K562 (cell line): Measurements from ENCODE around the gene IL4I1. TPM values are rescaled to one million over a fixed set of nuclear protein-coding genes. Genes with fewer than 3 reads are reported as not detected.

Source experiments
- ATAC-seq: fragments of 200-7000 bp; cut with Tn5 transposase; 3 replicates; pipeline ENCODE4 v1.9.1; 2020; ENCODE audit warnings: moderate library complexity
- BruUV-seq: library from RNA; stranded (reverse); fragments of 400-500 nt; replicated peaks from 2 replicates; lab custom pipeline; 2021; lab: Mats Ljungman, UMichigan
- CTCF ChIA-PET: fragments of 300-600 bp; formaldehyde crosslinking; extraction: SDS; loops from one replicate; lab custom pipeline; 2021; ENCODE audit warnings: low intra/inter-chr PET ratio; lab: Yijun Ruan, JAX
- POLR2A ChIA-PET: fragments of 300-600, 350-650 bp; sonication (Branson Sonifier 250); formaldehyde crosslinking; extraction: SDS; loops from one replicate; lab custom pipeline; 2021; ENCODE audit warnings: antibody characterized with exemption, inconsistent platforms; lab: Yijun Ruan, JAX
- DNase-seq, 4 experiments: peaks; one replicate each; pipeline versions ENCODE4 v3.0.0 to v3.0.0-alpha.2; 2011 to 2018; ENCODE audit warnings: low spot score in 3 of 4, mixed read lengths in 3 of 4; ENCODE audit errors: extremely low read depth in 1 of 4
- FAIRE-seq: peaks from 2 replicates; lab custom pipeline; 2011; peaks lifted over from hg19 to GRCh38; lab: Jason Lieb, UNC
- H2AFZ ChIP-seq: 2 replicates; pipeline ENCODE4 v1.6.0; 2011; ENCODE audit warnings: low read depth, low read length, control low read depth, inconsistent platforms
- H3K27ac ChIP-seq: fragments of 200-600 bp; 3 replicates; pipeline ENCODE4 v1.8.0; 2011; ENCODE audit warnings: low read depth, mild to moderate bottlenecking, control low read depth, inconsistent platforms, low read length, moderate library complexity, mixed read lengths; ENCODE audit errors: extremely low read depth
- H3K27me3 ChIP-seq, 2 experiments: fragments of 300-600 bp in 1 of 2; 2 replicates in 1 of 2; 3 replicates in 1 of 2; pipeline versions ENCODE4 v1.6.0 to v1.8.0; 2011; ENCODE audit warnings: inconsistent platforms in 2 of 2, low read length in 2 of 2, mild to moderate bottlenecking in 1 of 2, mixed read lengths in 1 of 2, moderate library complexity in 1 of 2; ENCODE audit not compliant: control insufficient read depth in 2 of 2, insufficient read depth in 2 of 2
- H3K36me3 ChIP-seq: fragments of 300-600 bp; 3 replicates; pipeline ENCODE4 v1.8.0; 2011; ENCODE audit warnings: mild to moderate bottlenecking, low read length, inconsistent platforms; ENCODE audit not compliant: control insufficient read depth, insufficient read depth
- H3K4me1 ChIP-seq, 2 experiments: fragments of 200-600 bp in 1 of 2; replicated peaks in 1 of 2; 2 replicates in 1 of 2; 3 replicates in 1 of 2; pipeline versions ENCODE4 v1.5.1 to v1.8.0; 2011; ENCODE audit warnings: inconsistent platforms in 2 of 2, low read length in 2 of 2, mild to moderate bottlenecking in 1 of 2, mixed read lengths in 1 of 2, moderate library complexity in 1 of 2; ENCODE audit not compliant: control insufficient read depth in 2 of 2, insufficient read depth in 2 of 2
- H3K4me2 ChIP-seq: 2 replicates; pipeline ENCODE4 v1.6.1; 2011; ENCODE audit warnings: low read length, control low read depth, inconsistent platforms, mixed read lengths; ENCODE audit not compliant: insufficient read depth
- H3K4me3 ChIP-seq: fragments of 200-600 bp; sonication (generic), shearing (Covaris generic); 2 replicates; pipeline ENCODE4 v1.5.1; 2016; ENCODE audit warnings: control low read depth, inconsistent platforms
- H3K79me2 ChIP-seq: fragments of 200-600 bp; 3 replicates; pipeline ENCODE4 v1.8.0; 2011; ENCODE audit warnings: low read length, inconsistent platforms; ENCODE audit not compliant: control insufficient read depth, insufficient read depth
- H3K9ac ChIP-seq, 2 experiments: 2 replicates each; pipeline versions ENCODE4 v1.6.0 to v1.6.1; 2011; ENCODE audit warnings: low read depth in 2 of 2, low read length in 2 of 2, control low read depth in 1 of 2, inconsistent platforms in 1 of 2, mild to moderate bottlenecking in 1 of 2, mixed read lengths in 1 of 2; ENCODE audit not compliant: insufficient read depth in 1 of 2
- H3K9me1 ChIP-seq: one replicate; pipeline ENCODE4 v1.6.0; 2011; ENCODE audit warnings: inconsistent platforms, mild to moderate bottlenecking, low read length, moderate library complexity; ENCODE audit not compliant: control insufficient read depth, insufficient read depth
- H3K9me3 ChIP-seq: replicated peaks from 2 replicates; pipeline ENCODE4 v1.5.1; 2011; ENCODE audit warnings: low read depth, low read length, inconsistent platforms; ENCODE audit not compliant: control insufficient read depth, insufficient read depth
- H4K20me1 ChIP-seq: replicated peaks from 2 replicates; pipeline ENCODE4 v1.6.1; 2011; ENCODE audit warnings: low read length, inconsistent platforms, mixed read lengths; ENCODE audit not compliant: control insufficient read depth, insufficient read depth
- ARID2 ChIP-seq: fragments of 450-650 bp; IDR thresholded peaks from 2 replicates; pipeline ENCODE4 v1.6.1; 2017; ENCODE audit warnings: antibody characterized with exemption, mild to moderate bottlenecking
- C11orf30 ChIP-seq: fragments of 450-650 bp; IDR thresholded peaks from 2 replicates; pipeline ENCODE4 v1.6.1; 2016; ENCODE audit warnings: low read depth, mild to moderate bottlenecking
- DIDO1 ChIP-seq: fragments of 450-650 bp; IDR thresholded peaks from 2 replicates; pipeline ENCODE4 v1.6.1; 2016; ENCODE audit warnings: low read depth, missing biosample characterization, missing genetic modification characterization
- ELF4 ChIP-seq: fragments of 450-650 bp; formaldehyde crosslinking; IDR thresholded peaks from 2 replicates; pipeline ENCODE4 v1.4.0; 2022; ENCODE audit warnings: missing genetic modification characterization
- FOS ChIP-seq: IDR thresholded peaks from 3 replicates; pipeline ENCODE4 v1.6.1; 2011; ENCODE audit not compliant: insufficient read length; ENCODE audit errors: extremely low read depth
- FOXK2 ChIP-seq, 2 experiments: fragments of 450-650 bp; IDR thresholded peaks in 1 of 2; conservative IDR thresholded peaks in 1 of 2; 2 replicates each; pipeline ENCODE4 v1.6.1; 2016; ENCODE audit warnings: low read depth in 2 of 2, mild to moderate bottlenecking in 1 of 2
- HCFC1 ChIP-seq: IDR thresholded peaks from 2 replicates; pipeline ENCODE4 v1.6.1; 2012; ENCODE audit warnings: low read depth, low read length, improper control_type of control experiment
- HMGXB4 ChIP-seq: sonication (generic); formaldehyde crosslinking; IDR thresholded peaks from 2 replicates; pipeline ENCODE4 v1.8.1; 2023; ENCODE audit warnings: mild to moderate bottlenecking, missing genetic modification reagents
- JUND ChIP-seq, 2 experiments: IDR thresholded peaks; 2 replicates in 1 of 2; 3 replicates in 1 of 2; pipeline ENCODE4 v1.6.1; 2011; ENCODE audit warnings: borderline replicate concordance in 2 of 2, low read depth in 2 of 2, low read length in 2 of 2, improper control_type of control experiment in 1 of 2, missing biosample characterization in 1 of 2, missing genetic modification characterization in 1 of 2, missing genetic modification reagents in 1 of 2
- NFE2L1 ChIP-seq: fragments of 450-650 bp; IDR thresholded peaks from 2 replicates; pipeline ENCODE4 v1.6.1; 2016; ENCODE audit warnings: missing genetic modification characterization, low read depth, mild to moderate bottlenecking, missing compliant biosample characterization, moderate library complexity, borderline replicate concordance
- PHB ChIP-seq: fragments of 250-450 bp; sonication (Bioruptor Pico); IDR thresholded peaks from 2 replicates; pipeline ENCODE4 v1.5.0; 2021
- ZNF408 ChIP-seq: fragments of 250-450 bp; sonication (Bioruptor Pico); IDR thresholded peaks from 2 replicates; pipeline ENCODE4 v1.4.0; 2020; ENCODE audit warnings: low read depth, mild to moderate bottlenecking, moderate library complexity
- ZNF431 ChIP-seq: sonication (generic); formaldehyde crosslinking; IDR thresholded peaks from 2 replicates; pipeline ENCODE4 v1.8.0; 2022; ENCODE audit warnings: mild to moderate bottlenecking, missing genetic modification reagents
- ZNF740 ChIP-seq, 3 experiments: fragments of 200-800 bp in 1 of 3; sonication (Bioruptor generic) in 1 of 3; sonication (generic) in 1 of 3; formaldehyde crosslinking in 1 of 3; IDR thresholded peaks; 2 replicates each; pipeline versions ENCODE4 v1.6.1 to v1.8.0; 2016 to 2022; ENCODE audit warnings: mild to moderate bottlenecking in 2 of 3, missing compliant biosample characterization in 2 of 3, missing genetic modification characterization in 2 of 3, missing genetic modification reagents in 1 of 3
- WGBS: fragments of 100-300 bp; shearing (Covaris generic); methylation state at CpG from one replicate; pipeline ENCODE4 v1.1.6; 2016; ENCODE audit warnings: low coverage, mixed read lengths; ENCODE audit not compliant: insufficient coverage; ENCODE audit errors: missing lambda C conversion rate; 5-methylcytosine and 5-hydroxymethylcytosine counted together
- in situ Hi-C: fragments of 300-500 bp; cut with MboI; formaldehyde crosslinking; loops from 4 replicates; pipeline ENCODE4 v1.15.0; 2018; ENCODE audit warnings: inconsistent platforms, mixed read lengths
- intact Hi-C: fragments of 100-400 bp; cut with micrococcal nuclease; formaldehyde crosslinking; loops from 2 replicates; pipeline ENCODE4 v1.14.2; 2022
- polyA plus RNA-seq, 8 experiments: library from polyadenylated mRNA; depleted of rRNA in 4 of 8; stranded (reverse) in 5 of 8; unstranded in 3 of 8; fragments of >200 nt; fragmentation: Nextera tagmentation in 2 of 8; fragmentation: Illumina TruSeq in 1 of 8; extraction: Ambion mirVana in 2 of 8; extraction: Trizol in 1 of 8; gene quantifications; 2 replicates each; pipeline versions ENCODE4 v1.2.1 to v1.2.3, GENCODE V29; 2011 to 2014; ENCODE audit warnings: inconsistent platforms in 1 of 8, missing spikeins in 1 of 8
- total RNA-seq, 7 experiments: library from RNA; depleted of rRNA in 6 of 7; stranded (reverse); fragments of >200 nt in 6 of 7; fragmentation: Illumina TruSeq in 2 of 7; extraction: Trizol in 2 of 7; gene quantifications; 2 replicates each; pipeline versions ENCODE4 v1.2.1 to v1.2.3, GENCODE V29; 2011 to 2021; ENCODE audit warnings: low replicate concordance in 1 of 7
- TF ChIP-seq, protein P1 (sequence below): IDR thresholded peaks from 2 replicates; pipeline ENCODE4 v1.6.1; 2016; ENCODE audit warnings: missing genetic modification characterization, missing compliant biosample characterization

IL4I1 gene
- total and polyA plus RNA-seq, 9 of the 15 experiments (the other 6 are each of a cell fraction or from before 2014, with no cell fraction given), result 0.06 to 0.95 (median 0.43) TPM; not detected in 2

- TF ChIP-seq DIDO1 (tag) (no peak), ZNF431 (CRISPR knock-in tag) (no peak), ZNF408 (CRISPR knock-in tag) (no peak), HCFC1 (no peak), HMGXB4 (CRISPR knock-in tag) (no peak), NFE2L1 (no peak), PHB (CRISPR knock-in tag) (no peak), ELF4 (CRISPR knock-in tag) (0 out of 2 replicates have a peak, but pooled peaks have one; percentile 16)
Measured at GRCh38 chr19:49849433-49850220, 47.1 kb downstream of the IL4I1 start (continued).

DNA sequence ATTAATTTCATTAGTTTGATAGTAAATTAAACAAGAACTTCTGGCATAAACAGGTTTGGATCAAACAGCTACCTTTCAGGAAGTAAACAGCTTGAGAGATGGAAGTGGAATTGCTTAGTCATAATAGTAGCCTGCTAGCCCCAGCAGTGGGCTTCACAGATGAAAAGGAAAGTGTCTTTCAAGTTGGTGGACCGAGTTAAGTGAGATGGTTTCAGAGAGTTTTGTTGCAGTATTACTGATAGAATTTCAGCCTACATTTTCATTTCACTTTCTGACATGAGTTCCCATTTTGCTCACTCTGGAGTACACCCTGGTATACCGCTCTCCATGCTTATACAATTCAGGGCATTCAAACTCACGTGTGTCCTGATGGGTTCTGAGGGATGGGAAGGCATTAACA lies 47.7 kb downstream of the IL4I1 start:
- WGBS, result 59% methylated on average over 3 of the region's 3 CpGs
- H3K9ac ChIP-seq, result peak overlapping the region in 1 of 2 experiments; percentile 99; a peak in 1 of 4 replicates
- peaks cover 11% of the 10 kb centered on the region for H4K20me1 ChIP-seq
- peaks cover 16% of the 10 kb centered on the region for H3K36me3 ChIP-seq
- peaks cover 11% of the 10 kb centered on the region for H3K9me1 ChIP-seq
- H3K9me3 ChIP-seq, result 0 out of 2 replicates have a peak, but pooled peaks cover 6% of the 10 kb centered on the region
- H3K27me3 ChIP-seq, result no peaks in the 10 kb centered on the region
- H3K79me2 ChIP-seq, result peaks cover 45% of the 10 kb centered on the region
- ChIA-PET POLR2A (interaction anchor here (1.1 to 2.0 kb wide), 4 partner anchors 10 to 173 kb away, joined by 4 to 8 read pairs (median 6); partner anchors contain the start of gene PRMT1), CTCF (interaction anchor here (0.6 kb wide), 1 partner anchor 165 kb away, joined by 3 read pairs; no protein-coding TSS in a partner anchor)
- H3K4me2 ChIP-seq, result peak overlapping the region; percentile 92; the same call in 1 of the 2 replicates
- peaks cover 39 to 50% of the 10 kb centered on the region in 2 experiments for H3K4me1 ChIP-seq
- BruUV-seq, result no TSS peak
- H3K27ac ChIP-seq, result peak overlapping the region; percentile 100
- intact Hi-C loops (no loop called here), in situ Hi-C loops (no loop called here)
- DNase-seq (peak in 1 of 4 experiments; percentile 59), FAIRE-seq (peak; percentile 67), ATAC-seq (no peak)
- no peak overlapping the region for H3K4me3 ChIP-seq
- no peak overlapping the region for H2AFZ ChIP-seq
- TF ChIP-seq ZNF740 (CRISPR knock-in tag; IDR thresholded peaks at IDR 0.05) (no peak), ZNF740 (tag; IDR thresholded peaks at IDR 0.05) (no peak), C11orf30 (peak; percentile 75), FOS (no peak), JUND (IDR thresholded peaks at IDR 0.05; ENCODE audit: borderline replicate concordance, low read depth, low read length) (0 out of 2 replicates have a peak, but pooled peaks have one; percentile 42), JUND (tag; IDR thresholded peaks at IDR 0.05; ENCODE audit: borderline replicate concordance, low read depth, low read length) (no peak; the same call in 2 of the 3 replicates), ARID2 (no peak), FOXK2 (conservative IDR thresholded peaks at IDR 0.05 in 1 of 2, IDR thresholded peaks at IDR 0.05 in 1 of 2; ENCODE audit: low read depth in 2 of 2) (peak in 1 of 2 experiments; percentile 73; a peak in 3 of 4 replicates)
- TF ChIP-seq, protein P1, sequence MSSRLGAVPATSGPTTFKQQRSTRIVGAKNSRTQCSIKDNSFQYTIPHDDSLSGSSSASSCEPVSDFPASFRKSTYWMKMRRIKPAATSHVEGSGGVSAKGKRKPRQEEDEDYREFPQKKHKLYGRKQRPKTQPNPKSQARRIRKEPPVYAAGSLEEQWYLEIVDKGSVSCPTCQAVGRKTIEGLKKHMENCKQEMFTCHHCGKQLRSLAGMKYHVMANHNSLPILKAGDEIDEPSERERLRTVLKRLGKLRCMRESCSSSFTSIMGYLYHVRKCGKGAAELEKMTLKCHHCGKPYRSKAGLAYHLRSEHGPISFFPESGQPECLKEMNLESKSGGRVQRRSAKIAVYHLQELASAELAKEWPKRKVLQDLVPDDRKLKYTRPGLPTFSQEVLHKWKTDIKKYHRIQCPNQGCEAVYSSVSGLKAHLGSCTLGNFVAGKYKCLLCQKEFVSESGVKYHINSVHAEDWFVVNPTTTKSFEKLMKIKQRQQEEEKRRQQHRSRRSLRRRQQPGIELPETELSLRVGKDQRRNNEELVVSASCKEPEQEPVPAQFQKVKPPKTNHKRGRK (tag), result no peak
